Esophagus muscularis mucosa (tissue), 3 donors: Measurements from ENCODE around the gene UBL7.

Source experiments
- POLR2A ChIP-seq: fragments of 450-650 bp; IDR thresholded peaks from one replicate; pipeline ENCODE4 v1.6.1; 2017; ENCODE audit warnings: antibody characterized with exemption, moderate library complexity, mild to moderate bottlenecking, low read depth
- TF ChIP-seq, protein P1 (sequence below), 3 experiments: fragments of 200-600 bp in 2 of 3; fragments of 450-650 bp in 1 of 3; sonication (generic) in 2 of 3; IDR thresholded peaks; one replicate each; pipeline ENCODE4 v1.5.1; 2017 to 2019; ENCODE audit warnings: antibody characterized with exemption in 3 of 3, mild to moderate bottlenecking in 2 of 3, moderate library complexity in 1 of 3

DNA sequence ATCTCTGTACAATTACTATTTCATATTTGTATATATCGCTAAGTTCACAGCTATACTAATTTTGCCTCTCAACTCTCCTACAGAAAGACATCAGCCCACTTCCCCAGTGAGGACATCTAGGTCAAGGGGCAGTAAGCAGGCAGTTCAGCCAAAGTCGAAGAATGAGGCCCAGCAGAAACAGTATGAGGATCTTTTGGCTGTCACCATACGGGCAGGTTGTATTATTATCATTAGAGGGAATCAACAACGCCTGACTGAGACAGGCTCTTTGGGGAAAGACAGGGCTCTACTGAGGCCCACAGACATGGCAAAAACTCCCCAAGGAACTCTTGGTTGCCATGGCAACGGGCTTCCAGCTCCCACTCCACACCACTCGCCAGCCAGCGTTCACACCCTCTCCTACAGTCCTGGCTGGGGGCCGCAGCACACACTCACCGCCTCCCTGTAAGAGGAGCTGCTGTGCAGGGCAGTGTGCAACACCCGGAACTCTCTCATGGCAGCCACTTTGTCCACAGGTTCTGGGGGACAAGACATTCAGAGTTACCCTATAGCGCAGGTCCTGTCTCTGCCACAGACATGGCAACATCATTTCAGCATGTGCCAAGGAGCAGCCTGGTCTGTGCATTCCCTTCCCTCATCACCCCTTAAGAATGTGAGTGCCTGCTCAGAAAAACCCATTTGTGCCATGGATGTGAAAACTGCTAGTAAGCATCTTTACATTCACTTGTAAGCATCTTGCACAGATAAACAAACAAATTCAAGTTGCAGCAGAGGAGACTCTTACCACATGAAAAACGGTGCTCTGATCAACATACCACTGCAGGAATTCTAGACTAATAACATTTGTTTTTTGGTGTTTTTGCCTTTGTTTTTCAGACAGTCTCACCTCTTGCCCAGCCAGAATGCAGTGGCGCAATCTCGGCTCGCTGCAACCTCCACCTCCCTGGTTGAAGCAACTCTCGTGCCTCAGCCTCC lies 8.8 kb downstream of the UBL7 start:
- no peak for TF ChIP-seq POLR2A
- TF ChIP-seq, protein P1, sequence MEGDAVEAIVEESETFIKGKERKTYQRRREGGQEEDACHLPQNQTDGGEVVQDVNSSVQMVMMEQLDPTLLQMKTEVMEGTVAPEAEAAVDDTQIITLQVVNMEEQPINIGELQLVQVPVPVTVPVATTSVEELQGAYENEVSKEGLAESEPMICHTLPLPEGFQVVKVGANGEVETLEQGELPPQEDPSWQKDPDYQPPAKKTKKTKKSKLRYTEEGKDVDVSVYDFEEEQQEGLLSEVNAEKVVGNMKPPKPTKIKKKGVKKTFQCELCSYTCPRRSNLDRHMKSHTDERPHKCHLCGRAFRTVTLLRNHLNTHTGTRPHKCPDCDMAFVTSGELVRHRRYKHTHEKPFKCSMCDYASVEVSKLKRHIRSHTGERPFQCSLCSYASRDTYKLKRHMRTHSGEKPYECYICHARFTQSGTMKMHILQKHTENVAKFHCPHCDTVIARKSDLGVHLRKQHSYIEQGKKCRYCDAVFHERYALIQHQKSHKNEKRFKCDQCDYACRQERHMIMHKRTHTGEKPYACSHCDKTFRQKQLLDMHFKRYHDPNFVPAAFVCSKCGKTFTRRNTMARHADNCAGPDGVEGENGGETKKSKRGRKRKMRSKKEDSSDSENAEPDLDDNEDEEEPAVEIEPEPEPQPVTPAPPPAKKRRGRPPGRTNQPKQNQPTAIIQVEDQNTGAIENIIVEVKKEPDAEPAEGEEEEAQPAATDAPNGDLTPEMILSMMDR (IDR thresholded peaks at IDR 0.05), result no peak
